GM18499 (cell line): ENCODE data around the gene NOP56.
"Not testable (repeated sequence)": the region's sequence is repeated elsewhere in the genome, so short reads cannot be mapped to it uniquely, and the experiment has no call there.

Experiments used
- ATAC-seq: cut with Tn5 transposase; IDR thresholded peaks from one replicate; pipeline ENCODE4 v1.9.1; 2021; ENCODE audit warnings: moderate number of reproducible peaks; ENCODE audit not compliant: insufficient read depth, unreplicated experiment

The NOP56 gene

GRCh38 chr20:2673453-2673852 lies 21.0 kb downstream of the NOP56 start:
- no peak for ATAC-seq

GRCh38 chr20:2680046-2680445 lies 27.6 kb downstream of the NOP56 start:
- ATAC-seq: no peak

- not testable (repeated sequence) for ATAC-seq
Measured at GRCh38 chr20:2682040-2682439, 29.6 kb downstream of the NOP56 start.

- ATAC-seq: not testable (repeated sequence)
Measured at GRCh38 chr20:2684817-2685216, 32.4 kb downstream of the NOP56 start.

- no peak for ATAC-seq
Measured at GRCh38 chr20:2687514-2687913, 35.1 kb downstream of the NOP56 start.

GRCh38 chr20:2688041-2688591 lies 35.7 kb downstream of the NOP56 start:
- no peak for ATAC-seq

- no peak for ATAC-seq
Measured at GRCh38 chr20:2690213-2690612, 37.8 kb downstream of the NOP56 start.

GRCh38 chr20:2690718-2691117 lies 38.3 kb downstream of the NOP56 start:
- ATAC-seq: no peak

GRCh38 chr20:2691127-2691526 lies 38.7 kb downstream of the NOP56 start:
- no peak for ATAC-seq

GRCh38 chr20:2691663-2692035 lies 39.2 kb downstream of the NOP56 start:
- no peak for ATAC-seq

- ATAC-seq: no peak
Measured at GRCh38 chr20:2692036-2692885, 39.8 kb downstream of the NOP56 start, which contains the start of gene EBF4. EBF4 (plus strand) TSS chr20:2692780; CDS start chr20:2693646, 866 bp downstream.

- no peak for ATAC-seq
Measured at GRCh38 chr20:2692886-2693285, 40.5 kb downstream of the NOP56 start.

- no peak for ATAC-seq
Measured at GRCh38 chr20:2693286-2694007, 41.0 kb downstream of the NOP56 start.

- ATAC-seq: no peak
Measured at GRCh38 chr20:2694008-2694471, 41.6 kb downstream of the NOP56 start.

GRCh38 chr20:2694519-2694918 lies 42.1 kb downstream of the NOP56 start:
- no peak for ATAC-seq

- no peak for ATAC-seq
Measured at GRCh38 chr20:2695206-2695983, 43.0 kb downstream of the NOP56 start.

GRCh38 chr20:2695984-2696525 lies 43.6 kb downstream of the NOP56 start:
- ATAC-seq: not testable (repeated sequence)

GRCh38 chr20:2696646-2697045 lies 44.2 kb downstream of the NOP56 start:
- no peak for ATAC-seq

- no peak for ATAC-seq
Measured at GRCh38 chr20:2697768-2698167, 45.3 kb downstream of the NOP56 start.

- no peak for ATAC-seq
Measured at GRCh38 chr20:2698186-2698817, 45.9 kb downstream of the NOP56 start.
